Measurements from ENCODE around the gene PROS1. TPM values are rescaled to one million over a fixed set of nuclear protein-coding genes. Genes with fewer than 3 reads are reported as not detected.
"Not testable (repeated sequence)": the region's sequence is repeated elsewhere in the genome, so short reads cannot be mapped to it uniquely, and the experiment has no call there.

The PROS1 gene
- total RNA-seq, 1 donor from 2014 or later: 23.1 TPM

- intact Hi-C loops (cut with DNase I): no loop called here
- no peak for ATAC-seq
- DNase-seq (ENCODE audit: missing footprints): no peak
These were observed 62.5 kb downstream of the PROS1 start for GRCh38 chr3:93911206-93911605.

- DNase-seq (ENCODE audit: missing footprints) (no peak), ATAC-seq (peak; percentile 62)
- intact Hi-C loops (cut with DNase I): no loop called here
These were observed 63.6 kb downstream of the PROS1 start for GRCh38 chr3:93910097-93910496.

- DNase-seq (ENCODE audit: missing footprints): no peak
- ATAC-seq: no peak
- intact Hi-C loops (cut with DNase I): loop anchor here (5.0 to 10.0 kb wide), 2 partner anchors 78 to 160 kb away; partner anchors contain the start of gene ARL13B
These were observed 66.6 kb downstream of the PROS1 start for GRCh38 chr3:93907132-93907531.

- ATAC-seq (peak; percentile 74), DNase-seq (ENCODE audit: missing footprints) (peak; percentile 74)
- intact Hi-C loops (cut with DNase I): loop anchor here (5.0 to 10.0 kb wide), 2 partner anchors 79 to 161 kb away; partner anchors contain the start of gene ARL13B
These were observed 67.5 kb downstream of the PROS1 start for GRCh38 chr3:93906245-93906644.

- DNase-seq (ENCODE audit: missing footprints): no peak
- no peak for ATAC-seq
- intact Hi-C loops (cut with DNase I): loop anchor here (10.0 kb wide), 1 partner anchor 80 kb away; the partner anchor contains the start of gene ARL13B
These were observed 69.1 kb downstream of the PROS1 start for GRCh38 chr3:93904568-93904967.

GRCh38 chr3:93878250-93879017 lies 95.3 kb downstream of the PROS1 start:
- intact Hi-C loops (cut with DNase I); DNase-seq (ENCODE audit: missing footprints); ATAC-seq: not testable (repeated sequence)

- ATAC-seq; DNase-seq (ENCODE audit: missing footprints); intact Hi-C loops (cut with DNase I): not testable (repeated sequence)
These were observed 96.3 kb downstream of the PROS1 start for GRCh38 chr3:93877427-93877826.

GRCh38 chr3:93873412-93873811 lies 100.3 kb downstream of the PROS1 start:
- DNase-seq (ENCODE audit: missing footprints); ATAC-seq; intact Hi-C loops (cut with DNase I): not testable (repeated sequence)

- intact Hi-C loops (cut with DNase I): no loop called here
- no peak for DNase-seq (ENCODE audit: missing footprints)
- no peak for ATAC-seq
These were observed 106.3 kb downstream of the PROS1 start for GRCh38 chr3:93867425-93867824.

- intact Hi-C loops (cut with DNase I): no loop called here
- ATAC-seq: no peak
- no peak for DNase-seq (ENCODE audit: missing footprints)
These were observed 112.7 kb downstream of the PROS1 start for GRCh38 chr3:93861017-93861416.

- intact Hi-C loops (cut with DNase I): no loop called here
- ATAC-seq (no peak), DNase-seq (ENCODE audit: missing footprints) (no peak)
These were observed 118.3 kb downstream of the PROS1 start for GRCh38 chr3:93855401-93855800.

- intact Hi-C loops (cut with DNase I); ATAC-seq; DNase-seq (ENCODE audit: missing footprints): not testable (repeated sequence)
These were observed 121.5 kb downstream of the PROS1 start for GRCh38 chr3:93852228-93852627.

- DNase-seq (ENCODE audit: missing footprints) (no peak), ATAC-seq (no peak)
- intact Hi-C loops (cut with DNase I): no loop called here
These were observed 129.7 kb downstream of the PROS1 start for GRCh38 chr3:93843981-93844380.

GRCh38 chr3:93839193-93839592 lies 134.5 kb downstream of the PROS1 start:
- ATAC-seq; intact Hi-C loops (cut with DNase I); DNase-seq (ENCODE audit: missing footprints): not testable (repeated sequence)

Other genes with a start within 250 kb of the PROS1 start
- gene ARL13B, start 6.3 kb upstream of the PROS1 start, total RNA-seq: 3.4 TPM
- not detected for gene STX19, start 54.7 kb upstream of the PROS1 start, total RNA-seq
- 2.7 TPM for gene DHFR2, start 89.0 kb upstream of the PROS1 start, total RNA-seq
- gene NSUN3, start 89.2 kb upstream of the PROS1 start, total RNA-seq: 4.8 TPM

Data from Right ventricle myocardium inferior (tissue), 1 donor.